Kidney (tissue), 14 donors: ENCODE results near the gene MCRIP2. TPM values are rescaled to one million over a fixed set of nuclear protein-coding genes. Genes with fewer than 3 reads are reported as not detected.

Experiments used
- DNase-seq, 5 donors: peaks; one replicate each; pipeline ENCODE4 v3.0.0-alpha.2; 2013 to 2020
- FAIRE-seq: peaks from 2 replicates; lab custom pipeline; 2012; peaks lifted over from hg19 to GRCh38; lab: Jason Lieb, UNC
- H3K27ac ChIP-seq, 2 donors: one replicate each; pipeline ENCODE4 v1.7.0; 2013; ENCODE audit warnings: low read depth in 2 of 2, low read length in 2 of 2, inconsistent platforms in 1 of 2
- H3K27me3 ChIP-seq: one replicate; pipeline ENCODE4 v1.7.1; 2013; ENCODE audit warnings: low read length, inconsistent platforms; ENCODE audit not compliant: control insufficient read depth, insufficient read depth
- H3K36me3 ChIP-seq, 3 donors: one replicate each; pipeline versions ENCODE4 v1.7.0 to v1.7.1; 2013; ENCODE audit warnings: low read length in 3 of 3, control low read depth in 1 of 3, inconsistent platforms in 1 of 3; ENCODE audit not compliant: insufficient read depth in 3 of 3, control insufficient read depth in 2 of 3
- H3K4me1 ChIP-seq, 3 donors: one replicate each; pipeline versions ENCODE4 v1.7.0 to v1.7.1; 2013; ENCODE audit warnings: low read length in 3 of 3, inconsistent platforms in 1 of 3, low read depth in 1 of 3; ENCODE audit not compliant: control insufficient read depth in 2 of 3, insufficient read depth in 2 of 3
- H3K4me3 ChIP-seq, 3 donors: one replicate each; pipeline versions ENCODE4 v1.7.0 to v1.8.1; 2013; ENCODE audit warnings: low read length in 3 of 3, control low read depth in 1 of 3, inconsistent platforms in 1 of 3
- H3K9ac ChIP-seq, 3 donors: one replicate each; pipeline versions ENCODE4 v1.7.0 to v1.7.1; 2013; ENCODE audit warnings: low read length in 3 of 3, control low read depth in 1 of 3, inconsistent platforms in 1 of 3
- H3K9me3 ChIP-seq, 3 donors: one replicate each; pipeline versions ENCODE4 v1.7.0 to v1.7.1; 2013; ENCODE audit warnings: low read length in 3 of 3, control low read depth in 1 of 3, inconsistent platforms in 1 of 3; ENCODE audit not compliant: control insufficient read depth in 2 of 3, insufficient read depth in 1 of 3
- intact Hi-C: fragments of 100-400 bp; cut with DNase I; formaldehyde crosslinking; loops from one replicate; pipeline ENCODE4 v1.11.1; 2022
- polyA plus RNA-seq: library from polyadenylated mRNA; stranded (reverse); fragments of 350-450 nt; fragmentation: Illumina TruSeq; extraction: RNeasy Lipid Tissue Mini Kit (QIAGEN cat#74804); gene quantifications from one replicate; pipeline ENCODE4 v1.2.3, GENCODE V29; 2014; ENCODE audit warnings: low read depth, low replicate concordance; ENCODE audit not compliant: insufficient read depth
- total RNA-seq: library from RNA; stranded (reverse); fragmentation: NEBNext Ultra II Directional; extraction: Animal tissue kit (Norgen Biotek cat#: 25700); gene quantifications from one replicate; pipeline ENCODE4 v1.2.1, GENCODE V29; 2021
- TF ChIP-seq, protein P1 (sequence below): IDR thresholded peaks from 3 replicates; pipeline ENCODE4 v1.5.1; 2012; ENCODE audit warnings: mild to moderate bottlenecking, moderate library complexity, borderline replicate concordance; ENCODE audit not compliant: insufficient read depth; ENCODE audit errors: extremely low read depth
- donor health status: control.
- donor health status: control.
- donor health status: control.
- donor health status: control.
- donor health status: control.
- donor health status: DM: yes; HTN: yes; CAD: no.
- donor health status: Normal renal cell carcinoma (clear cell type).

MCRIP2 gene
- total and polyA plus RNA-seq, 2 donors from 2014 or later: 36.9 to 265 TPM

DNA sequence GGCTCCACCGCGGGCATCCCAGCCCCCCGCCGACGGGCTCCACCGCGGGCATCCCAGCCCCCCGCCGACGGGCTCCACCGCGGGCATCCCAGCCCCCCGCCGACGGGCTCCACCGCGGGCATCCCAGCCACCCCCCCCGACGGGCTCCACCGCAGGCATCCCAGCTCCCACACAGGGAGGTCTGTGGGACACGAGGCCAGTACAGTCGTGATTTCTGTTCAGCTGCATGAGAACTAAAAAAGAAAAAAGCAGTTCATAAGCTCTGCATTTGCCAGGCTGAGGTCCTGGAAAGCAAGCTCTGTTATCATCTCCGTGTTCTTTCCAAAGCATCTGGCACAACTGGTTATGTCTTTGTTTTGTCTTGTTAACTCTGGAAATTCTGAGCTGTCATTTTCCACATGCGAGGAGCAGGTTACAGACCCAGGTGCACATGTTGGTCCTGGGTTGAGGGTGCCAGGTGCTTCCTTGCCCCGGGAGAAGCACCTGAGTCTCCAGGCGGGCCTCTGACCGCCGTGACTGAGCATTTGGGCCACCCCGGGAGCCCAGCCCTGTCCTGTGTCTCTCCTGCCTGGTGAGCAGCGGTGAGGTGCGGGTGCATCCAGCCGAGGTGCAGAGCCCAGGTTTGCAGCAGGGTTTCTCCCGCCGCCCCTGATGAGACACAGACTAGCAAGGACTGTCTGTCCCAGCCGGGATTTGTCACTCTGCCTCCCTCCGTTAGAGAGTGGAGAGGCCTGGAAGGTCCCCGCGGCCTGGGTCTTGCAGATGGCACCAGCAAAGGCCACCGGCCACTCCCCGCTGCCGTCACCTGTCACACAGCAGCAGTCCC lies 20.7 kb upstream of the MCRIP2 start:
- peak in 1 of 5 donors; percentile 37 for DNase-seq
- FAIRE-seq: no peak
- no peak overlapping the region for H3K27ac ChIP-seq

DNA sequence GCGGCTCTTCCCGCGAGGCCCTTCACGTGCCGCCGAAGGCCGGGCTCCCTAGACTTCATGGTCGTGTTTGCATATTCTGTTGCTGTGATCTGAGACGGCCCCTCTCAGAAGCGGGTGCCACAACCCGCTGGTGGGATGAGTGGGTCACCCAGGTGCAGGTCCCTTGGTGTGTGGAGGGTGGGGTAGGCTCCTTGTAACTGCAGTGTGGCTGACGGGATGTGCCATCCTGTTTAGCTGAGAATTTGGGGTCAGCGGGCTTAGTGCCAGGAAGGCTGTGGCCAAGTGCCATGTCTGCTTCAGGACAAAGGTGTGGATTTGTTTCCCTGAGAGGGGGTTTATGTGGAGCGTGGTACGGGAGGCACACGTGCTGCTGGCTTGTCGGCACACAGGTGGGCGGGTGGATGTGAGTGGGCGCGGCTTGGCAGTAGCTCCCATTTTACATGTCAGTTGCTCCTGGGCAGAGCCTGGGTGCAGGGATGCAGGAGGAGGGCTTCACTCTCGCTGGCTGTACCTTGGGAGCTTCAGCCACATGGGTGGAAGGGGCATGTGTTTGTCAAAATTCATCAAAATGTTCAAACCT lies 20.0 kb upstream of the MCRIP2 start:
- intact Hi-C loops: no loop called here
- no peak overlapping the region for H3K4me3 ChIP-seq
- no peaks in the 10 kb centered on the region for H3K4me1 ChIP-seq
- no peak overlapping the region for H3K27ac ChIP-seq
- DNase-seq (peak in 1 of 5 donors; percentile 43), FAIRE-seq (no peak)
- TF ChIP-seq, protein P1, sequence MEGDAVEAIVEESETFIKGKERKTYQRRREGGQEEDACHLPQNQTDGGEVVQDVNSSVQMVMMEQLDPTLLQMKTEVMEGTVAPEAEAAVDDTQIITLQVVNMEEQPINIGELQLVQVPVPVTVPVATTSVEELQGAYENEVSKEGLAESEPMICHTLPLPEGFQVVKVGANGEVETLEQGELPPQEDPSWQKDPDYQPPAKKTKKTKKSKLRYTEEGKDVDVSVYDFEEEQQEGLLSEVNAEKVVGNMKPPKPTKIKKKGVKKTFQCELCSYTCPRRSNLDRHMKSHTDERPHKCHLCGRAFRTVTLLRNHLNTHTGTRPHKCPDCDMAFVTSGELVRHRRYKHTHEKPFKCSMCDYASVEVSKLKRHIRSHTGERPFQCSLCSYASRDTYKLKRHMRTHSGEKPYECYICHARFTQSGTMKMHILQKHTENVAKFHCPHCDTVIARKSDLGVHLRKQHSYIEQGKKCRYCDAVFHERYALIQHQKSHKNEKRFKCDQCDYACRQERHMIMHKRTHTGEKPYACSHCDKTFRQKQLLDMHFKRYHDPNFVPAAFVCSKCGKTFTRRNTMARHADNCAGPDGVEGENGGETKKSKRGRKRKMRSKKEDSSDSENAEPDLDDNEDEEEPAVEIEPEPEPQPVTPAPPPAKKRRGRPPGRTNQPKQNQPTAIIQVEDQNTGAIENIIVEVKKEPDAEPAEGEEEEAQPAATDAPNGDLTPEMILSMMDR: no peak
- H3K27me3 ChIP-seq: no peaks in the 10 kb centered on the region
- no peak overlapping the region for H3K9ac ChIP-seq
- no peaks in the 10 kb centered on the region for H3K9me3 ChIP-seq
- no peaks in the 10 kb centered on the region for H3K36me3 ChIP-seq

More for the DNA sequence above, 20.7 kb upstream of the MCRIP2 start:
- TF ChIP-seq, protein P1: no peak
- no peak overlapping the region for H3K4me3 ChIP-seq
- intact Hi-C loops: no loop called here
- no peaks in the 10 kb centered on the region for H3K27me3 ChIP-seq
- no peaks in the 10 kb centered on the region for H3K36me3 ChIP-seq
- H3K9me3 ChIP-seq: no peaks in the 10 kb centered on the region
- H3K9ac ChIP-seq: no peak overlapping the region
- no peaks in the 10 kb centered on the region for H3K4me1 ChIP-seq

DNA sequence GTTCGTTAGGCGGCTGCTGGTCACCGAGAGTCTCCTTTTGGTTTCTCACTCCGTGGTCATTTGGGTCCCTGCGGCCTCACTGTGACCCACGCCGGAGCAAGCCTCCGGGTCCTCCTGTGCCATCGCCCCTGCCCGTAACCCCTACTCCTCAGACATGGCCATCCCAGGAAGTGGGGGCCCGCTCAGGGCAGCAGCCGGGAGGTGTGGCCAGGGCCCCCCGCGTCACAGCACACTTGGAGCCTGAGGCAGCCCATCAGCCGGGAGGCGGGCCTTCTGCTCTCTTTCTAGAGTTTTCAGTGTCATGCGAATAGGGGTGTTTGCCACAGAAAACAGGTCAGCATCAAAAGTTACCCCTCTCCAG lies 18.7 kb upstream of the MCRIP2 start:
- Histone ChIP-seq H3K36me3 (peaks cover 0 to 6% (median 0%) of the 10 kb centered on the region in 3 donors), H3K27me3 (no peaks in the 10 kb centered on the region), H3K27ac (no peak overlapping the region), H3K4me3 (no peak overlapping the region), H3K9ac (no peak overlapping the region), H3K4me1 (no peaks in the 10 kb centered on the region), H3K9me3 (no peaks in the 10 kb centered on the region)
- DNase-seq: peak in 1 of 5 donors; percentile 30
- TF ChIP-seq, protein P1: no peak
- intact Hi-C loops: no loop called here
- no peak for FAIRE-seq
